Sigmoid colon (tissue), 7 donors: Measurements from ENCODE around the gene CHRNA10. TPM values are rescaled to one million over a fixed set of nuclear protein-coding genes. Genes with fewer than 3 reads are reported as not detected.

ENCODE experiments used
- DNase-seq: peaks from one replicate; pipeline ENCODE4 v3.0.0-alpha.2; 2019
- H3K27ac ChIP-seq, 4 donors: fragments of 200-600 bp; sonication (generic); one replicate each; pipeline ENCODE4 v1.5.1; 2016 to 2019; ENCODE audit warnings: mild to moderate bottlenecking in 1 of 4
- H3K27me3 ChIP-seq, 3 donors: fragments of 200-600 bp; sonication (generic); one replicate each; pipeline ENCODE4 v1.5.1; 2019; ENCODE audit warnings: mild to moderate bottlenecking in 1 of 3
- H3K36me3 ChIP-seq, 4 donors: fragments of 200-600 bp; sonication (generic); one replicate each; pipeline ENCODE4 v1.5.1; 2016 to 2019
- H3K4me1 ChIP-seq, 4 donors: fragments of 200-600 bp; sonication (generic); one replicate each; pipeline ENCODE4 v1.5.1; 2017 to 2019
- H3K4me3 ChIP-seq, 4 donors: fragments of 200-600 bp; sonication (generic); one replicate each; pipeline ENCODE4 v1.5.1; 2017 to 2019; ENCODE audit warnings: mild to moderate bottlenecking in 2 of 4, moderate library complexity in 1 of 4
- H3K9me3 ChIP-seq, 4 donors: fragments of 200-600 bp in 3 of 4; sonication (generic) in 3 of 4; one replicate each; pipeline versions ENCODE4 v1.5.1 to v1.6.1; 2013 to 2019
- EP300 ChIP-seq, 4 donors: sonication (generic); formaldehyde crosslinking; IDR thresholded peaks; one replicate each; pipeline ENCODE4 v1.6.1; 2017; ENCODE audit warnings: antibody characterized with exemption in 4 of 4
- POLR2A ChIP-seq, 2 donors: fragments of 450-650 bp; IDR thresholded peaks; one replicate each; pipeline ENCODE4 v1.6.1; 2016; ENCODE audit warnings: antibody characterized with exemption in 2 of 2, mild to moderate bottlenecking in 2 of 2, moderate library complexity in 2 of 2
- POLR2AphosphoS5 ChIP-seq, 4 donors: sonication (generic); formaldehyde crosslinking; IDR thresholded peaks; one replicate each; pipeline ENCODE4 v1.6.1; 2017; ENCODE audit warnings: antibody characterized with exemption in 4 of 4
- WGBS, 2 donors: extraction: QIAGEN DNeasy Blood & Tissue Kit; methylation state at CpG; one replicate each; pipeline ENCODE4 v1.1.7; 2013; 5-methylcytosine and 5-hydroxymethylcytosine counted together
- intact Hi-C: fragments of 100-400 bp; cut with DNase I; formaldehyde crosslinking; loops from one replicate; pipeline ENCODE4 v1.15.1; 2023
- polyA plus RNA-seq, 3 donors: library from polyadenylated mRNA; stranded (reverse); fragments of 200-250 nt; gene quantifications; one replicate each; pipeline ENCODE4 v1.2.3, GENCODE V29; 2013
- total RNA-seq, 4 donors: library from RNA; depleted of rRNA; stranded (reverse); fragments of >200 nt; gene quantifications; one replicate each; pipeline ENCODE4 v1.1.0, GENCODE V29; 2016
- TF ChIP-seq, protein P1 (sequence below), 4 experiments: fragments of 450-650 bp in 3 of 4; fragments of 200-600 bp in 1 of 4; IDR thresholded peaks; one replicate each; pipeline ENCODE4 v1.5.1; 2016 to 2019; ENCODE audit warnings: antibody characterized with exemption in 4 of 4, mild to moderate bottlenecking in 3 of 4, moderate library complexity in 2 of 4
- donor health status: healthy with polysubstance abuse.
- donor health status: Bipolar disorder and iron deficiency.
- donor health status: healthy.

CHRNA10 gene
- total and polyA plus RNA-seq, 7 donors, result 0.33 to 1.8 (median 0.64) TPM; not detected in 1

GRCh38 chr11:3675971-3676370 lies 4.8 kb upstream of the CHRNA10 start:
- Histone ChIP-seq H3K27ac (no peak overlapping the region), H3K27me3 (no peaks in the 10 kb centered on the region), H3K36me3 (peaks cover 43 to 100% (median 55%) of the 10 kb centered on the region in 4 donors), H3K9me3 (no peaks in the 10 kb centered on the region), H3K4me3 (no peak overlapping the region), H3K4me1 (no peaks in the 10 kb centered on the region)
- TF ChIP-seq POLR2A (IDR thresholded peaks at IDR 0.05) (no peak), EP300 (IDR thresholded peaks at IDR 0.05) (no peak), POLR2AphosphoS5 (IDR thresholded peaks at IDR 0.05) (no peak)
- TF ChIP-seq, protein P1, sequence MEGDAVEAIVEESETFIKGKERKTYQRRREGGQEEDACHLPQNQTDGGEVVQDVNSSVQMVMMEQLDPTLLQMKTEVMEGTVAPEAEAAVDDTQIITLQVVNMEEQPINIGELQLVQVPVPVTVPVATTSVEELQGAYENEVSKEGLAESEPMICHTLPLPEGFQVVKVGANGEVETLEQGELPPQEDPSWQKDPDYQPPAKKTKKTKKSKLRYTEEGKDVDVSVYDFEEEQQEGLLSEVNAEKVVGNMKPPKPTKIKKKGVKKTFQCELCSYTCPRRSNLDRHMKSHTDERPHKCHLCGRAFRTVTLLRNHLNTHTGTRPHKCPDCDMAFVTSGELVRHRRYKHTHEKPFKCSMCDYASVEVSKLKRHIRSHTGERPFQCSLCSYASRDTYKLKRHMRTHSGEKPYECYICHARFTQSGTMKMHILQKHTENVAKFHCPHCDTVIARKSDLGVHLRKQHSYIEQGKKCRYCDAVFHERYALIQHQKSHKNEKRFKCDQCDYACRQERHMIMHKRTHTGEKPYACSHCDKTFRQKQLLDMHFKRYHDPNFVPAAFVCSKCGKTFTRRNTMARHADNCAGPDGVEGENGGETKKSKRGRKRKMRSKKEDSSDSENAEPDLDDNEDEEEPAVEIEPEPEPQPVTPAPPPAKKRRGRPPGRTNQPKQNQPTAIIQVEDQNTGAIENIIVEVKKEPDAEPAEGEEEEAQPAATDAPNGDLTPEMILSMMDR (IDR thresholded peaks at IDR 0.05), result no peak
- WGBS, 2 donors, result 97 to 98% methylated on average over 11 of the region's 11 CpGs
- no peak for DNase-seq
- intact Hi-C loops, result no loop called here

- no peak for TF ChIP-seq EP300 (IDR thresholded peaks at IDR 0.05)
- WGBS, 2 donors, result 95 to 100% methylated on average over 1 of the region's 1 CpG
- peaks cover 33 to 96% (median 41%) of the 10 kb centered on the region in 4 donors for H3K36me3 ChIP-seq
Observed at GRCh38 chr11:3674189-3674588, 3.0 kb upstream of the CHRNA10 start.

DNA sequence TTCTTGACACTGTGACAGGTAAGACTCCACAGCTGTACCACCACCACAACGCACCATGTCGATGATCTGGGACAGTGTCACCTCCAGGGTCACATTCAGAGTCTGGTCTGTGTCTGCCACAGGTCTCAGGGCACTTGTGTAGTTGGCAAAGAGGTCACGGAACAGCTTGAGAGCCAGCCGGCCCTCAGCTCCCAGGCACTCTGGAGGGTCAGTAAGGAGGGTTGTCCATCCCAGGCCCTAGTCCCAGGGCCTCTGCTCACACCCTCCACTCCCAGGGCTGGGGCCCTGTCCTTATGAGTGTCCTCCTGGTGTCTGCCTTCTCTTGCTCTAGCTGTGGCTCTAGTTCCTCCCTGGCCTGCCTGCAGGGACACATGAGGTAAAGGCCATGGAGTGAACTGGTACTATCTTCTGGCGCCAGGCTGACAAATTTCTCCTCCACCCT lies 1.4 kb downstream of the CHRNA10 start:
- TF ChIP-seq EP300 (IDR thresholded peaks at IDR 0.05) (no peak), POLR2AphosphoS5 (IDR thresholded peaks at IDR 0.05) (no peak), POLR2A (IDR thresholded peaks at IDR 0.05) (no peak)
- TF ChIP-seq, protein P1 (IDR thresholded peaks at IDR 0.05), result no peak
- Histone ChIP-seq H3K27ac (no peak overlapping the region), H3K4me1 (no peaks in the 10 kb centered on the region), H3K36me3 (peaks cover 0 to 91% (median 16%) of the 10 kb centered on the region in 4 donors), H3K9me3 (no peaks in the 10 kb centered on the region), H3K27me3 (no peaks in the 10 kb centered on the region), H3K4me3 (no peak overlapping the region)
- 95 to 96% methylated on average over 5 of the region's 5 CpGs for WGBS, 2 donors
- DNase-seq, result no peak
- intact Hi-C loops, result no loop called here

More at GRCh38 chr11:3674189-3674588, 3.0 kb upstream of the CHRNA10 start:
- DNase-seq, result no peak
- no peaks in the 10 kb centered on the region for H3K27me3 ChIP-seq
- H3K27ac ChIP-seq, result no peak overlapping the region
- intact Hi-C loops, result no loop called here
- H3K4me3 ChIP-seq, result no peak overlapping the region
- no peaks in the 10 kb centered on the region for H3K4me1 ChIP-seq
- H3K9me3 ChIP-seq, result no peaks in the 10 kb centered on the region

DNA sequence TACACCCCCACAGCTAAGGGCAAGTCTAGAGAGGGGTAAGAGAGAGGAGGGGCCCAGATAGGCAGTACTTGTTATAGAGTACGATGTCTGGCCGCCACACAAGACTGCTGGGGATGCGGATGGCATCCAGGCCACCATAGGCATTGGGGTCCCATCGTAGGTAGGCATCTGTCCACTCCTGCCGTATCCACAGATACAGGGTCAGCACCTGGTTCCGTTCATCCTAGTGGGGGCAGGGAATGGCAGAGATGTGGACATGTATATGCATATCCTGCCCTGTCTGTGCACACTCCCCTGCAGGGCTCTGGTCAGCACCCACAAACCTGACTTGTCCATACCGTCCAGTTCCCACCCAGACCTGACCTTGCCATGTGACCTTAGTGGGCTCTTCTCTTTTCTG lies 2.1 kb downstream of the CHRNA10 start:
- 95 to 97% methylated on average over 7 of the region's 7 CpGs for WGBS, 2 donors
- no peaks in the 10 kb centered on the region for H3K9me3 ChIP-seq
- peaks cover 0 to 84% (median 11%) of the 10 kb centered on the region in 4 donors for H3K36me3 ChIP-seq
- H3K4me3 ChIP-seq, result no peak overlapping the region
- DNase-seq, result no peak
- no peaks in the 10 kb centered on the region for H3K27me3 ChIP-seq
- TF ChIP-seq, protein P1 (IDR thresholded peaks at IDR 0.05), result no peak
- TF ChIP-seq EP300 (IDR thresholded peaks at IDR 0.05) (no peak), POLR2AphosphoS5 (IDR thresholded peaks at IDR 0.05) (no peak), POLR2A (IDR thresholded peaks at IDR 0.05) (no peak)
- H3K4me1 ChIP-seq, result no peaks in the 10 kb centered on the region
- intact Hi-C loops, result no loop called here
- no peak overlapping the region for H3K27ac ChIP-seq

GRCh38 chr11:3667149-3668035 lies 3.8 kb downstream of the CHRNA10 start:
- peaks cover 0 to 67% (median 8%) of the 10 kb centered on the region in 4 donors for H3K36me3 ChIP-seq
- no peak for DNase-seq

More at GRCh38 chr11:3667149-3668035, 3.8 kb downstream of the CHRNA10 start:
- H3K27me3 ChIP-seq, result no peaks in the 10 kb centered on the region
- intact Hi-C loops, result no loop called here
- H3K4me1 ChIP-seq, result no peaks in the 10 kb centered on the region
- WGBS, 2 donors, result 98% methylated on average over 89 of the region's 89 CpGs
- no peak for TF ChIP-seq POLR2A (IDR thresholded peaks at IDR 0.05)
- TF ChIP-seq EP300 (IDR thresholded peaks at IDR 0.05), result no peak
- TF ChIP-seq POLR2AphosphoS5 (IDR thresholded peaks at IDR 0.05), result no peak
- TF ChIP-seq, protein P1 (IDR thresholded peaks at IDR 0.05), result no peak
- no peak overlapping the region for H3K4me3 ChIP-seq
- H3K27ac ChIP-seq, result no peak overlapping the region
- H3K9me3 ChIP-seq, result no peaks in the 10 kb centered on the region
